GM23338 (cell line): ENCODE data around the gene NPFF. TPM values are rescaled to one million over a fixed set of nuclear protein-coding genes. Genes with fewer than 3 reads are reported as not detected.

Source experiments
- ATAC-seq: fragments of 200-7000 bp; cut with Tn5 transposase; 3 replicates; pipeline ENCODE4 v1.9.1; 2020
- DNase-seq: peaks from one replicate; pipeline ENCODE4 v3.0.0-alpha.2; 2015; ENCODE audit warnings: low spot score
- H2AFZ ChIP-seq: fragments of 200-600 bp; sonication (generic); 2 replicates; pipeline ENCODE4 v1.8.0; 2016; ENCODE audit warnings: antibody characterized with exemption, mild to moderate bottlenecking, moderate library complexity
- H3F3A ChIP-seq: fragments of 200-600 bp; sonication (generic); replicated peaks from 2 replicates; pipeline ENCODE4 v1.8.0; 2017; ENCODE audit warnings: antibody characterized with exemption, mixed run types, low read depth
- H3K27ac ChIP-seq: fragments of 200-600 bp; sonication (generic); 2 replicates; pipeline ENCODE4 v1.6.1; 2016; ENCODE audit warnings: low read depth
- H3K27me3 ChIP-seq: fragments of 200-600 bp; sonication (generic); 2 replicates; pipeline ENCODE4 v1.8.0; 2016; ENCODE audit warnings: mild to moderate bottlenecking, mixed run types, moderate library complexity; ENCODE audit not compliant: insufficient read depth
- H3K36me3 ChIP-seq: fragments of 200-600 bp; sonication (generic); 2 replicates; pipeline ENCODE4 v1.8.0; 2016; ENCODE audit warnings: mild to moderate bottlenecking; ENCODE audit not compliant: insufficient read depth
- H3K4me1 ChIP-seq: fragments of 200-600 bp; sonication (generic); 2 replicates; pipeline ENCODE4 v1.8.0; 2016; ENCODE audit warnings: mild to moderate bottlenecking, moderate library complexity; ENCODE audit not compliant: insufficient read depth
- H3K4me2 ChIP-seq: fragments of 200-600 bp; sonication (generic); 2 replicates; pipeline ENCODE4 v1.7.1; 2017; ENCODE audit warnings: mixed run types
- H3K4me3 ChIP-seq: fragments of 200-600 bp; sonication (generic); 2 replicates; pipeline ENCODE4 v1.6.1; 2016; ENCODE audit warnings: mixed run types
- H3K79me2 ChIP-seq: fragments of 200-600 bp; sonication (generic); replicated peaks from 2 replicates; pipeline ENCODE4 v1.8.0; 2017; ENCODE audit warnings: mild to moderate bottlenecking; ENCODE audit not compliant: insufficient read depth
- H3K9me2 ChIP-seq: fragments of 200-600 bp; sonication (generic); 2 replicates; pipeline ENCODE4 v1.8.0; 2017; ENCODE audit not compliant: insufficient read depth
- H4K20me1 ChIP-seq: fragments of 200-600 bp; sonication (generic); replicated peaks from 2 replicates; pipeline ENCODE4 v1.8.0; 2017; ENCODE audit warnings: mild to moderate bottlenecking; ENCODE audit not compliant: insufficient read depth
- H3K27ac Mint-ChIP-seq: 2 replicates; pipeline ENCODE4 v1.8.0; 2020; ENCODE audit warnings: inconsistent platforms, mild to moderate bottlenecking, moderate library complexity, mixed read lengths
- H3K27me3 Mint-ChIP-seq: 3 replicates; pipeline ENCODE4 v1.8.0; 2022; ENCODE audit warnings: low read depth, mild to moderate bottlenecking, moderate library complexity, mixed read lengths, inconsistent platforms; ENCODE audit not compliant: insufficient read depth, poor library complexity
- H3K36me3 Mint-ChIP-seq: 3 replicates; pipeline ENCODE4 v1.8.0; 2021; ENCODE audit warnings: low read depth, mild to moderate bottlenecking, inconsistent platforms, moderate library complexity, mixed read lengths
- H3K4me1 Mint-ChIP-seq: 3 replicates; pipeline ENCODE4 v1.8.0; 2020; ENCODE audit warnings: mild to moderate bottlenecking, inconsistent platforms, mixed read lengths
- H3K4me3 Mint-ChIP-seq: 3 replicates; pipeline ENCODE4 v1.8.0; 2021; ENCODE audit warnings: moderate library complexity, mild to moderate bottlenecking, inconsistent platforms, mixed read lengths
- H3K9me3 Mint-ChIP-seq: 3 replicates; pipeline ENCODE4 v1.8.0; 2020; ENCODE audit warnings: moderate library complexity, mild to moderate bottlenecking, inconsistent platforms, mixed read lengths
- CREB1 ChIP-seq: fragments of 250-450 bp; sonication (Bioruptor Pico); IDR thresholded peaks from 2 replicates; pipeline ENCODE4 v1.5.0; 2020; ENCODE audit warnings: low read depth, mild to moderate bottlenecking, moderate library complexity
- CTCF ChIP-seq, 2 experiments: fragments of 200-600 bp in 1 of 2; sonication (generic) in 1 of 2; conservative IDR thresholded peaks; 2 replicates each; pipeline versions ENCODE4 v1.5.1 to v1.6.1; 2016 to 2017; ENCODE audit warnings: antibody characterized with exemption in 2 of 2, low read depth in 2 of 2, mild to moderate bottlenecking in 2 of 2, moderate library complexity in 1 of 2
- ETS1 ChIP-seq: IDR thresholded peaks from 2 replicates; pipeline ENCODE4 v1.6.1; 2016; ENCODE audit warnings: antibody characterized with exemption
- EZH2 ChIP-seq: fragments of 200-600 bp; sonication (generic); IDR thresholded peaks from one replicate; pipeline ENCODE4 v1.8.0; 2017; ENCODE audit warnings: antibody characterized with exemption, mild to moderate bottlenecking, low read depth; ENCODE audit not compliant: unreplicated experiment
- EZH2phosphoT487 ChIP-seq: fragments of 200-600 bp; sonication (generic); IDR thresholded peaks from one replicate; pipeline ENCODE4 v1.8.1; 2018; ENCODE audit warnings: antibody characterized with exemption; ENCODE audit not compliant: unreplicated experiment
- JUNB ChIP-seq: IDR thresholded peaks from one replicate; pipeline ENCODE4 v1.6.1; 2016; ENCODE audit warnings: antibody characterized with exemption; ENCODE audit not compliant: unreplicated experiment
- NANOG ChIP-seq: IDR thresholded peaks from 2 replicates; pipeline ENCODE4 v1.6.1; 2016; ENCODE audit warnings: antibody characterized with exemption, borderline replicate concordance
- POLR2AphosphoS5 ChIP-seq: IDR thresholded peaks from 2 replicates; pipeline ENCODE4 v1.6.1; 2016; ENCODE audit warnings: antibody characterized with exemption, low read depth
- REST ChIP-seq: IDR thresholded peaks from one replicate; pipeline ENCODE4 v1.6.1; 2018; ENCODE audit warnings: antibody characterized with exemption; ENCODE audit not compliant: unreplicated experiment
- STAT1 ChIP-seq: IDR thresholded peaks from one replicate; pipeline ENCODE4 v1.6.1; 2016; ENCODE audit warnings: antibody characterized with exemption; ENCODE audit not compliant: unreplicated experiment
- ZNF114 ChIP-seq: fragments of 250-450 bp; sonication (Bioruptor Pico); IDR thresholded peaks from 2 replicates; pipeline ENCODE4 v1.5.0; 2020; ENCODE audit warnings: mild to moderate bottlenecking, moderate library complexity
- ZNF331 ChIP-seq: fragments of 250-450 bp; sonication (Bioruptor Pico); IDR thresholded peaks from 2 replicates; pipeline ENCODE4 v1.5.0; 2020; ENCODE audit warnings: low read depth, mild to moderate bottlenecking, moderate library complexity
- ZNF462 ChIP-seq: fragments of 250-450 bp; sonication (Bioruptor Pico); IDR thresholded peaks from 2 replicates; pipeline ENCODE4 v1.5.0; 2020; ENCODE audit warnings: mild to moderate bottlenecking, moderate library complexity
- polyA plus RNA-seq: library from polyadenylated mRNA; unstranded; fragments of >200 nt; fragmentation: Nextera tagmentation; extraction: Ambion mirVana; gene quantifications from 2 replicates; pipeline ENCODE4 v1.2.1, GENCODE V29; 2016
- total RNA-seq: library from RNA; depleted of rRNA; stranded (reverse); fragments of >200 nt; shearing (Covaris generic); gene quantifications from 2 replicates; pipeline ENCODE4 v1.2.3, GENCODE V29; 2014

Gene NPFF
- total and polyA plus RNA-seq, 2 experiments from 2014 or later = 0.69 to 0.71 TPM

- peaks cover 40% of the 10 kb centered on the region for H3K27me3 Mint-ChIP-seq
- Histone ChIP-seq H3K9me2 (no peaks in the 10 kb centered on the region), H2AFZ (no peak overlapping the region), H3K27me3 (no peaks in the 10 kb centered on the region), H3K27ac (peak overlapping the region; percentile 84), H3K4me1 (peaks cover 25% of the 10 kb centered on the region), H3K4me3 (no peak overlapping the region), H3K4me2 (no peak overlapping the region), H4K20me1 (peaks cover 52% of the 10 kb centered on the region; the same call in 1 of the 2 replicates), H3K79me2 (peaks cover 11% of the 10 kb centered on the region), H3K36me3 (peaks cover 43% of the 10 kb centered on the region), H3F3A (peaks cover 51% of the 10 kb centered on the region)
- H3K4me3 Mint-ChIP-seq = no peak overlapping the region
- H3K27ac Mint-ChIP-seq = no peak overlapping the region
- DNase-seq (no peak), ATAC-seq (no peak)
- TF ChIP-seq ZNF462 (no peak), ETS1 (no peak), CTCF (conservative IDR thresholded peaks at IDR 0.05; ENCODE audit: low read depth in 2 of 2) (no peak), ZNF114 (no peak), NANOG (no peak), JUNB (no peak), ZNF331 (CRISPR knock-in tag) (no peak), CREB1 (CRISPR knock-in tag) (no peak), EZH2 (no peak), EZH2phosphoT487 (no peak), POLR2AphosphoS5 (no peak), STAT1 (no peak), REST (no peak)
- H3K36me3 Mint-ChIP-seq = peaks cover 90% of the 10 kb centered on the region
- H3K9me3 Mint-ChIP-seq = no peaks in the 10 kb centered on the region
- H3K4me1 Mint-ChIP-seq = peaks cover 34% of the 10 kb centered on the region
Observed at GRCh38 chr12:53480491-53481442, 26.5 kb downstream of the NPFF start.
